Muscle of arm (tissue), 12 donors: Measurements from ENCODE around the gene FBN2. TPM values are rescaled to one million over a fixed set of nuclear protein-coding genes. Genes with fewer than 3 reads are reported as not detected.
"Not testable (repeated sequence)": the region's sequence is repeated elsewhere in the genome, so short reads cannot be mapped to it uniquely, and the experiment has no call there.

Experiments
- DNase-seq: peaks from one replicate; pipeline ENCODE4 v3.0.0-alpha.2; 2013
- polyA plus RNA-seq, 12 donors: library from polyadenylated mRNA; unstranded; fragments of 120-200 nt; gene quantifications; one replicate each; pipeline ENCODE4 v1.2.1, GENCODE V29; 2013; ENCODE audit not compliant: insufficient read length in 12 of 12

The FBN2 gene
- polyA plus RNA-seq, 12 donors, result 36.9 to 130 (median 56.0) TPM; not detected in 1

DNA sequence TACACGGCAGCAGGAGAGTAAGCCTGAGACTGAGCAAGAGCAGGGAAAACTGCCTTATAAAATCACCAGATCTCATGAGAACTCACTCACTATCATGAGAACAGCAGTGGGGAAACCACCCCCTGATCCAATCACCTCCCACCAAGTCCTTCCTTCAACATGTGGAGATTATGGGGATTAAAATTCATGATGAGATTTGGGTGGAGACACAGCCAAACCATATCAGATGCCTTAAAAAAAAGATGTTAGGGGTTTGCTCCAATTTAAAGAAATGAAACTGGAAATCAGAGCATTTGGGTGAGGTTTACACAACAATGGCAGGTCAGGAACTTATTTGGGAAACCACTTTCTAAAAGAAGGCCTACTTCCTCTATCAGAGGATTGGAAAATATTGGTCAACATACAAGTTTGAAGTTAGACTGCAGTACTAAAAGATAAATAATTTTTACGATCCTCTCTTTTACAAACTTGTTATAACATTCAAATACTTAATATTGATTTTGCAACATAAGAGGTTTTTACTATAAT is 105.1 kb downstream of the FBN2 start:
- DNase-seq, result no peak

DNA sequence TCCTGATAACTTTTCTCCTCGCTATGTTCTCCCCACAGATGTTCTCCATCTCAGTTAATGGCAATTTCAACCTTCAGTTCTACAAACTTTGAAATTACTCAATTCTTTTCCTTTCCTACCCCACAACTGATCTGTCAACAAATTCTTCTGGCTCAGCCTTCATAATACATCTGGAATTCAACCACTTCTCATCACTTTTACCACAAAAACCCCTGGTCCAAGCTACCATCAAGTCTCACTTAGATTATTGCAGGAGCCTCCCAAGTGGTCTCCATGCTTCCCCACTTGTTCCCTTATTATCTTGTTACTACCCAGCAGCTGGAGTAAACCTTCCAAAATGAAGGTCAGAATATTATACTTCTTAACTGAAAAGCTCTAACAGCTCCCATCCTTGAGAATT is 110.1 kb downstream of the FBN2 start:
- no peak for DNase-seq

DNA sequence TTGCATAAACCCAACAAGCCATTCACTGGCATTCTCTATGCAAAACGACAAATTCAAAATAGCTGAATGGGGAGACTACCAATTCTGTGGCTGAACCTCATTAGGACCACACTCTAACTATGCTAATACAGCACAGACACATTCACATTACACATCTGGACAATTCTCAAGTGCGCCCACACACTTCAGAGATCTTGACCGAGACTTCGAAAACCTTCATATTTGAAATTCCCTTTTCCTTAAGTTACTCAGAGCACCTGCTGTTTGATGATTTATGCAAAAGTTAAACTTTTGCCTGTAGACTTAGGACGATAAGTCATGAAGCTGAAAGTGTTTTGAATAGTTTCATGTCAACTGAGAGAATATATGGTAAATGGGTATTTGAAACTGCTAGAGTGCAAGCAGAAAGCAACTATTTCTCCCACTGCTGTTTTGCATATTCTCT is 111.9 kb downstream of the FBN2 start:
- no peak for DNase-seq

DNA sequence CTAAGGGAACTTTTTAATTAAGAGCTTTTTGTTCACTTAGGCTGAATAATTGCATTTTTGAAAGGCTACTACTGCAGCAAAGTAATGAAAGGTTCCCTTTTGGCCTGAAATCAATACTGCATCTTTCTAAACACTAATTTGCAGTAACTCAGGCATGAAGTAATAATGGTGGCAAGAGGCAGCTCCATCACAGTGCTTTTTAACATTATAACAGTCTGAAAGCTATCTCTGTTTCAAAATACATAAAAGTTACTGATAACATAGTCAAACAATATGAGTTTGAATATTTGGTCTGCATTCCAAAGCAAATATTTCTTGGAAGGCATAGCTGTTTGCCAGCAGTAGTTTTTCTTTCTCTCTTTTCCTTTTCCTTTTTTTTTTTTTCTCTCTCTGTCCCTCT is 113.4 kb downstream of the FBN2 start:
- DNase-seq, result no peak

DNA sequence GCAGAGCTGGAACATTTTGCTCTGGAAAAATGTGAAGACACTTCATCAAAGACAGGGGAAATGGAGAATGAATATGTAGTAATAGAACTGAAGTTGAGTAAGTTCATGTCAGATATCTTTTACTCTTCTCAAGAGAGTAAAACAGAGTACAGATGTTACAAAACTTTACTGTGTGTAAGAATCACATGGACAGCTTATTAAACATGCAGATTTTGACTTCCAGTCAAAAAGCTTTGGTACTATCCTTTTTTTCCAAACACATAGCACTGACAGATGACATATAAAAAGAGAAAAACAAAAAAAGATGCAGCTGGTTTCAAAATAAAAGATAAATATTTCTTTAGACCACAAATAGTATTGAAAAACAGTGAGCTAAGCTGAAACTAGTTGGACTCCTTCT is 115.4 kb downstream of the FBN2 start:
- DNase-seq, result no peak

DNA sequence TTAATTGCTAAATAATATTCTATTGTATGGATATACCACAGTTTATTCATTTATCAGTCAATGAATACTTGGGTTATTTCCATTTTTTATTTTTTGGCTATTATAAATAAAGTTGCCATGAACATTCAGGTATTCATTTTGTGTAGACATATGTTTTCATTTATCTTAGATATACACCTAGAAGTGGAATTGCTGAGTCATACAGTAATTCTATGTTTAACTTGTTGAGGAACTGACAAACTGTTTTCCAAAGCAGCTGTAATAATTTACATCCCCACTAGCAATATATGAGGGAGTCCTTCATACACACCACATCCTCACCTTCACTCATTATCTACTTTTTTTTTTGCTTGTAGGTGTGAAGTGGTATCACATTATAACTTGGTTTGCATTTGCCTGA is 123.6 kb downstream of the FBN2 start:
- no peak for DNase-seq

DNA sequence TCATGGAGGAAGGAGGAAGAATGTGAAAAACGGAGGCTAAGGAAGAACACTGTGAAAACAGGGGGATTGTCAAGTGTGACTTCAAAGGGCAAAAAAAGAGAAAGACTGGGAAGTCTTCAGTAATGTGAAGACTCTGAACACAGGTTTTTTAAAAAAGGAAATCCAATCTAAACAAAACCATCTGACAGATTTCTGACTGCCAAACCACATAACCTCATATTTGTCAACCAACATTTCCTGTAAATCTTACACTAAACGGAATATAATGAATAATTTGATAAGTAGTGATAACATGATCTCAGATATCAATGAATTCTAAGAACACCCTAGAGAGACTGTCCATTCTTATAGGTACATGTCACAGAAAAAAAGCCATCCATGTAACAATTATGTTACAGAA is 124.7 kb downstream of the FBN2 start:
- no peak for DNase-seq

DNA sequence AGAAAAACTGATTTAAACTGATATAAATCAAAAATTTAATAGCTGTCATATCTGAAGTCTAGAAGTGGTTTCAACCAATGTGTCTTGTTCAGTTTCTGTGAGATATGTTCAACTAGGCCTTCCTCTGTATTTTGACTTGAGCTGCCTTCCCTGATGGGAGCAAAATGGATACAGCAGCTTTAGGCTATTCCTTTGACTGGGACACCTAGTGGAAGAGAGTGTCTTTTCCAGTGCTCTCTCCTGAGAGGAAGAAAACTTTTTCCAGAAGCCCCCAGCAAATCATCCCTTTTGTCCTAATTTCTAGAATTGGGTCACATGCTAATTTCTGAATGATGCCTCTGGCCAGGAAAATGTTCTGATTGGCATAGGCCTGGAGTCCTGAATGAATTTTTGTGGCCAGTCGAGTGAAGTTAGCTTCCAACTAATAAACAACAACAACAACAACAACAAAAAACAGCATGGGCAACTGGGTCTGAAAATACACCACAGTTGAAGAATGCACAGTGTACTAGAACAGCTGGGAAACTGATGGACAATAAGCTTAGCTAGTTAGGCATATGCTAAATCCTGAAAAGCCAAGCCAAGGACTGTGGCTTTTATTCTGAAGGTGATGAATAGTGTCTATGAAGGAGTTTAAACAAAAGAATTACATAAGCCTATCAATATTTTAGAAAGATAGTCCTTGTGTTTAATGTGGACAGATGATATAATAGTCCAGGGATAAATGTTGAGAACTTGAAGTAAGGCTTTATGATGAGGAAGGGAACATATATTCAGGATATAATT is 125.7 kb downstream of the FBN2 start:
- no peak for DNase-seq

DNA sequence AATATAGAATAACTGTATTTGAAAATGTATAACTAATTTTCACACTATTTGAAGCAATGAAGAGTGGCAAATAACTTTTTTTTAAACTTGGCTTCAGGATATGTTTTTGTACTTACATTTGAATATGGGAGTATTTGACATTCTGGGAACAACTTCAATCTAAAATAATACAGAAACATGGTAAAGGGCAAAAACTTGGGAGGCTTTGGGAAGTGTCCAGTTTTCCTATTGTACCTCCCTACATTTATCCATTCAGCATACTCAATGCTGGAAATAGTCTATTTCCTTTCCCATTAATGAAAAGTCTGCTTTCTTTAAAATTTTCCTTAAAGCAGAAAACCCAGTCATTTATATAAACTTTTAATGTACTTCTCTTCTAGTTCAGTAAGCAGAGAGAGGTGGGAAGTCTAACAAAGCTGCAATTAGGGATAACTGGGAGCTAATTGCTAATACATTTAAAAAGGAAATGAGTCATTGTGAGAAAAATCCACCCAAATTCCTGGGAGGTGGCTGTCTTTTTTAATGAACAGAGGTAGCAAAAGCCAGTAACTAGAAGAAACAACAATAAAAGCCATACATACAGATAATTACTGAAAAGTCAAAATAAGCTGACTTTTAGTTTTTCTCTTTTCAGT is 128.8 kb downstream of the FBN2 start:
- DNase-seq, result no peak

DNA sequence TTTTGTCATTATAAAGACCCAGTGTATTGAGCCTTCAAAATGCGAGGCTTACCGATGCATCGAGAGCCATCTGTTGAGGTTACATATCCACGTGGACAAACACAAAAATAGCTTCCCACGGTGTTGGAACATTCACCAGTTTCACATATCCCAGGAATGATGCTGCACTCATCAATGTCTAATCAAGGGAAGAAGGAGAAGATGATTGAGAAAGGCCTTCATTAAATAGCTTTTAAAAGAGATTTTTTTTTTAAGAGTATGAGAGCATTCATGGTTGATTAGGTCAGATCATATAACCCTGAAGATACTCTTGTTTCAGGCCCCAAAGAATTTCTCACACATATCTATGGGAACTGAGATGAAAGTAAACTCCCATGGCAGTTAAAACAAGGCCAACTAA is 129.4 kb downstream of the FBN2 start:
- DNase-seq, result no peak

DNA sequence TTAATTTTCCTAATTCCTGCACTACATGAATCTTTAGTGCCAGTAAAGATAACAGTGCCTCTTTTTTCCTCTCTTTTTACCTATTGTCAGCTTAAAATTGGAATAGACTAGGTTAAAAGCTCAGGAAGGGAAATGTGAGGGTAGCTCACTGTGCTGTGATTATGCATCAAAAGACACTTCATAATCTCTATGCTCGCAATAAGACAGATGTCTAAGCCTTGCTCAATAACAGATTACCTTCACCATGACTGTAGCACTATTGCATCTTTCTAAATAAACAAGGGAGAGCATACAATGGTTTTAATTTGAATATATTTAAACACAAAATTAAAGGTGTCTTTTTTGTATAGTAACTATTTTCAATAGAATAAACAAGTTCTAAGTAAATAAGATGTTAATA is 130.1 kb downstream of the FBN2 start:
- DNase-seq, result no peak

DNA sequence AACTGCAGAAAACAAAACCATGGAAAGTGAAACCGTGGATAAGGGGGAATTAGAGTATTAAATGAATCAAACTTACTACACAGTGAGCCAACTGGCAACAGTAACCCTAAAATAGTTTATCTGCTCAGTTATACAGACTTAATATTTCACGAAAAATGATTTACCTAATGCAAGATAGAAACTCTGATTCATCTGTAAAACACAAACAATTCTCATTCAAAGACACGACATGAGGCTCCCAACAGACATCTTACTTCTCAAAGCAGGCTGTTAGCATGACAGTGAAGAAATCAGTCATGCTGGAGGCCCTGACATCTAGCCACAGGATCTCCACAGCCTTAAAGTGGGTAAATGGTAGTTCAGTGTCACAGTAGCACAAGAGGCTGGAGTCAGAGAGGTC is 131.2 kb downstream of the FBN2 start:
- DNase-seq, result no peak

DNA sequence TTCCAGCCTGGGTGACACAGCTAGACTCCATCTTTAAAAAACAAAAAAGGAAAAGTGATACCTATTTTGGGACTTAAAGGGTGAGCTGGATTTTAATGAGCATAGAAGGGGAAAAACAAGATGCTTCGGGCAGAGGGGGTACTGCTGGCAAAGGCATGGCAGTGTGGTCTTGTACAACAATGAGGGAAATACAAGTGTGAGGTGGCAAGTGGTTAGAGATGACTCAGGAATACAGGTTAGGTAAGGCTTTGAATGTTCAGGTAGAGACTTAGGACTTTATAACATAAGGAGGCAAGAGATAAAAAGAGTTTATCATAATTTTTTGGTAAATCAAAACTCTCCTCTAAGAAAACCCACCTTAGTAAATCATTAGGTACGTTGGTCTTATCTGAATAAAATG is 132.9 kb downstream of the FBN2 start:
- no peak for DNase-seq

DNA sequence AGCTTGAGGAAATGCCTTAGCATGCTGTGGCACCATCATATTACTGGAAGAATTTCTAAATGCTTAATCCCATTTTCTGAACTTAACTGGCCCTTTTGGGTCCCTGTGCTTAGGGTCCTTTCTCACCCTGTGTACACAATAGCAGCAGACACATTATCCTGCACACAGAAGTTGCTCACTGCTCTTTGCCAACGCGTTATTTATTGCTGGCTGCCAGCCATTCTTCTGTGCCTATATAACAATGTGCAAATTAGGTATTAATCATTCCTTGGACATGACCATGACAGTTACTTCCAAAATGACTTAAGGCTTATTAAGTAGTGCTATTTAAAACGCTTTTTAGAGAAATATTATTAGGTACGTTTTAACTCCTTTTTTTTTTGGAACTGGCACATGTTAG is 134.7 kb downstream of the FBN2 start:
- no peak for DNase-seq

DNA sequence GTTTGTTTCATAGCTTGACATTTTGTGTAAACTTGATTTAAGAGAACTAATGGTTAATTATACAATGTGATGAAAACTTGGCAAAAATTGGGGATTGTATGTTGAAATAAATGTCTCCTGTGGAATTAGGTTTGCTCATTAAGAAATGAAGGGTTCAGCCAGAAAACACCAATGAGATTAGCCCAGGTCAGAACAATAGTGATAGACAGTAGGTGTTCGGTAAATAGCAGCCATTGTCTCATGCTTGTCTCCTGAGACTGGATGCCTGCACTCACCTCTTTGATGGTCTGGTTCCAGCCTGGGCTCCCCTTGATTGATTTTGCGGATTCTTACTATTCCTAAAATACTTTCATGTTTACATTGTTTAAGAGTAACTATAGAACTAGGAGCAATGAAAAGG is 135.5 kb downstream of the FBN2 start:
- no peak for DNase-seq

DNA sequence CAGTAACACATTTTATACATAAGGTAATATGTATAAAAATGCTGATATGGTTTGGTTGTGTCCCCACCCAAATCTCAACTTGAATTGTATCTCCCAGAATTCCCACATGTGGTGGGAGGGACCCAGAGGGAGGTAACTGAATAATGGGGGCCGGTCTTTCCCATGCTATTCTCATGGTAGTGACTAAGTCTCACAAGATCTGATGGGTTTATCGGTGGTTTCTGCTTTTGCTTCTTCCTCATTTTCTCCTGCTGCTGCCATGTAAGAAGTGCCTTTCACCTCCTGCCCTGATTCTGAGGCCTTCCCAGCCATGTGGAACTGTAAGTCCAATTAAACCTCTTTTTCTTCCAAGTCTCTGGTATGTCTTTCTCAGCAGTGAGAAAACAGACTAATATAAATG is 137.3 kb downstream of the FBN2 start:
- not testable (repeated sequence) for DNase-seq

DNA sequence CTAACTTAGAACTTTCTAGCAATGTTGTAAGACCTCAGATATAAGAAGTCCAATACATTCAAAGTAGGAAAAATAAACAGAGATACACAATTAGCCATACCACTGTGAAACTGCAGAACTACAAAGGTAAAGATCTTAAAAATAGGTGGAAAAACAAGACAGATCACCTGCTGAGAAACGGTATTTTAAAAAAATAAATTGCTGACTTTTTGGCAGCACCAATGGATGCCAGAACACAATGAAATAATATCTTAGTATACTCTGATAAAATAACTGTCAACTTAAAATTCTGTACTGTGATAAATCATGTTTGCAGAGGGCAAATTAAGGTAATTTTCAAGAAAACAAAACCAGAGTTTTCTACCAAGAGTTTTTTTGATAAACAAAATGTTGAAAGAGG is 138.9 kb downstream of the FBN2 start:
- no peak for DNase-seq

DNA sequence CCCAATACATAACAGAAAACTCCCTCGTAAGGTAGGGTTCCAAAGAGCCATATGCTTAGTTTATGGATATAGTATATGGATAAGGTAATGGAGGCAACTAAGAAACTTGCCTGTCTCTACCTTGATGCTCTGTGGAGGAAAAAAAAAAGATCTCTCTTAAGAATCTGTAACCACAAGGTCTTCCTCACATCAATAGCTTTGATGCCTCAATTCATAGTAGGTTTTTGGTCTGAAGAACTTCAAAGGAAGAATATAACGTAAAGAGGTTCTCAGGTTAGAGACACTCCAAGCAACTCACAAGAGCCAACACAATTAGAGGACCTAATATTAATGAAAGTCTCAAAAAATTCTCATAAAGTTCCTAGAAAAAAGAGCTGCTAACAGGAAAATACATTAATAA is 140.2 kb downstream of the FBN2 start:
- no peak for DNase-seq

DNA sequence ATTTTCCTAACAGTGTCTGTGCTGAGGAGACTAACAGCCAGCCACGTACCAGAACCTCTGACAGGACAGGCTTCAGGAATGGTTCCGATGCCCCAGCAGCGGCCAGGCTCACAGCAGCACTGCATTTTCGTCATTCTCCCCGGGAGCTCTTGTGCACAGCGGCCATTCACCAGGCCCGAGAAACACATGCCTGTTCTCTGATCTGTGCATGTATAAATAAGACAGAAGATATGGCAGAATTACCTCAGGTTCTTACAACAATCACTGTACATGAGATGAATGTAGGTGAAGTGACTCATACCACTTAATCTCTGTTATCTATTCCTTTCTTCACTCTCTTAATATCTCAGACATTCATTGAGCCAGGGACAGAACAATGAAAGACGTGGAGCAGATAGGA is 143.0 kb downstream of the FBN2 start:
- DNase-seq, result no peak

DNA sequence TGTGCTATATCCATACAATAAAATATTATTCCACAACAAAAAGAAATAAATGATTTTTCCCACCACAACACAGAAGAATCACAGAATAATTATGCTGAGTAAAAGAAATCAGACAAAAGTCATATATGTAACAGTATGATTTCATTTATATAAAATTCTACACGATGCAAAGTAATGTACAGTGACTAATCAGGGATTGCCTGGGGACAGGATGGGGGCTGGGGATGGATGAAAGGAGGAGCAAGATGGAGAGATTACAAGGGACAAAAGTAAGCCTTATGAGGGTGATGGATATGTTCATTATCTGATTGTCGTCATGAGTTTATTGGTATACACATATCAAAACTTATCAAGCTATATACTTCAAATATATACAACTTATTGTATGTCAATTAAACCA is 154.0 kb downstream of the FBN2 start:
- no peak for DNase-seq

DNA sequence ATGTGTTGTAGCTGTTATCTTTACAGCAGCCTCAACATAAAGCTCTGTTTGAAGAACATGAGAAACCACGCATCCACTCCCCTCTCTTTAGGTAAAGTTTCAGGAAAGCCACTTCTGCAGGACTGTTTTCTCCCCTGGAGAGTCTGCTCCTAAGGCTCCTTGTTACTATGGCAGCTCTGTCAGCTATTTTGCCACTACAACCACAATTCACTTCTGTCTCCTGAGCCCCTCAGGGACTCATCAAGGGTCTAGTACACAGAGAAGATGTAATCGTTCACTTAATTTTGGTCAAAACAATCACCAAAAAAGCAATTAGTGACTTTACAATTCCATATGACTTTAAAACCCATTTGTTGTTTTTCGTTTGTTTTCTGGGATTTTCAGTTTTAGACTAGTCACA is 157.7 kb downstream of the FBN2 start:
- no peak for DNase-seq

DNA sequence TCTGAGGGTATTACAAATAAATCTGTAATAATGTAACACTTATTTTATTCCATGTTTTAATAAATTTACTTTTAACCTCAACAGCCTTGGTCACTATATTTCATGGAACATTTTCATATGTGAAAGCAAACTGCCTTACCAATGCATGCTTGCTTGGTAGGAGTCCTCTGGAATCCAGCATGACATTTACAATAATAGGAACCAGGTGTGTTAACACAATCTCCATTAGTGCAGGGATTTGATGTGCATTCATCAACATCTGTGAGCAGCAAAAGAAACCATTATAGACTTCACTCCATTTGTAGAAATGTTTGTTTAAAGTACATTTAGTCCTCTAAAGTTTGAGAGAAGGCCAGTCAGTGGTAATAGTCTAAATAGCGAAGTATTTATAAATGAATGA is 159.4 kb downstream of the FBN2 start:
- DNase-seq, result no peak

DNA sequence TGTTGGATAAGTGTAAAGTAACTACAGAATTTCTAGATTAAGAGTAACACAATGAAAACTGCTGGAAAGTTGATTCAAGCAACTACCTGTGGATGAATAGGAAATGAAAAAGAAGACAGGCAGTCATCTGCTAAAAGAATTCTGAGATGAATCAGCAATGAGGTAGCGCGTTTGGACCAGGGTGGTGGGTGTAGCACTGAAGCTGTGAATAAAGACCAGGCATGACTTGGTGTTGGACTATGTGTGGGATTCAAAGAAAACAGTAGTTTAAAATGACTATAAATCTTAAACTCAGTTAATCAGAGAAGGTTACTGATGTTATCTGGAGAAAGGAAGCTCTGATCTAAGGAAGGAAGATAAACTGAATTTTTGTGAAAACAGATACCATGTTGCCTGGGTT is 159.8 kb downstream of the FBN2 start:
- no peak for DNase-seq

DNA sequence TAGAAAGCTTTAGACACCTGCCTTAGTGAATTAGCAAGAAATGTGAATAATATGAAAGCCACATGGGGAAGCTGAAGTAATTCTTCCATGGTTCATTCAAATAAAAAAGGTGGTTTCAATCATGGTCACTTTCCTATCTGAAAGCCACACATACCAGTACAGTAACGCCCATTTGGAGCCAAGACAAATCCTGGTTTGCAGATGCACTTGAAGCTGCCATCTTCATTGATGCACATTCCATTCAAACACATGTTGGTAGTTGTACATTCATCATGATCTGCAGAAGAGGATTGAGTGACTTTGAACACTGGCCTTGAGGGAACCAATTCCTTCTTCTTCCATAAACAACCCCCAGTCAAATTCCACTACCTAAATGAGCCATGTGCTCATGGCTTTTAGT is 161.5 kb downstream of the FBN2 start:
- no peak for DNase-seq
